K562 (cell line): ENCODE results near the gene ZNF35. TPM values are rescaled to one million over a fixed set of nuclear protein-coding genes. Genes with fewer than 3 reads are reported as not detected.

ENCODE experiments used
- ARID3A ChIP-seq: IDR thresholded peaks from 2 replicates; pipeline ENCODE4 v1.6.1; 2012; ENCODE audit warnings: low read depth, low read length, improper control_type of control experiment, borderline replicate concordance
- ATF7 ChIP-seq: fragments of 450-650 bp; IDR thresholded peaks from 2 replicates; pipeline ENCODE4 v1.7.1; 2014; ENCODE audit warnings: mild to moderate bottlenecking, moderate library complexity
- CHD7 ChIP-seq: fragments of 200-600 bp; sonication (generic); IDR thresholded peaks from one replicate; pipeline ENCODE4 v1.6.1; 2012; ENCODE audit warnings: mild to moderate bottlenecking, low read depth, low read length, inconsistent platforms
- EZH2 ChIP-seq: IDR thresholded peaks from 2 replicates; pipeline ENCODE4 v1.6.1; 2012; ENCODE audit warnings: low read depth, mild to moderate bottlenecking, inconsistent platforms, low read length, borderline replicate concordance
- GTF2B ChIP-seq: IDR thresholded peaks from 2 replicates; pipeline ENCODE4 v1.6.1; 2011; ENCODE audit not compliant: insufficient read length; ENCODE audit errors: extremely low read depth
- MAFK ChIP-seq: IDR thresholded peaks from 2 replicates; pipeline ENCODE4 v1.6.1; 2011; ENCODE audit warnings: low read length, improper control_type of control experiment
- SMC3 ChIP-seq: conservative IDR thresholded peaks from 2 replicates; pipeline ENCODE4 v1.6.1; 2011; ENCODE audit warnings: low read depth, low read length, improper control_type of control experiment; ENCODE audit not compliant: insufficient read depth
- SREBF1 ChIP-seq: fragments of 150-350 bp; IDR thresholded peaks from 2 replicates; pipeline ENCODE4 v1.6.1; 2014; ENCODE audit warnings: antibody characterized with exemption, low read depth, low read length, borderline replicate concordance
- SRSF3 ChIP-seq: fragments of 200-400 bp; formaldehyde crosslinking; IDR thresholded peaks from 2 replicates; pipeline ENCODE4 v1.6.1; 2016; ENCODE audit warnings: mild to moderate bottlenecking, low read length, moderate library complexity; ENCODE audit not compliant: insufficient read depth
- USF2 ChIP-seq: sonication (generic); formaldehyde crosslinking; IDR thresholded peaks from 2 replicates; pipeline ENCODE4 v1.5.0; 2020; ENCODE audit warnings: missing genetic modification reagents
- ZNF140 ChIP-seq: fragments of 250-450 bp; sonication (Bioruptor Pico); IDR thresholded peaks from 2 replicates; pipeline ENCODE4 v1.8.0; 2021; ENCODE audit warnings: moderate library complexity, mild to moderate bottlenecking, inconsistent platforms
- ZNF274 ChIP-seq: IDR thresholded peaks from 2 replicates; pipeline ENCODE4 v1.6.1; 2011; ENCODE audit warnings: low read depth, mild to moderate bottlenecking, low read length, moderate library complexity, borderline replicate concordance
- ZNF431 ChIP-seq: sonication (generic); formaldehyde crosslinking; IDR thresholded peaks from 2 replicates; pipeline ENCODE4 v1.8.0; 2022; ENCODE audit warnings: mild to moderate bottlenecking, missing genetic modification reagents
- polyA plus RNA-seq, 8 experiments: library from polyadenylated mRNA; depleted of rRNA in 4 of 8; stranded (reverse) in 5 of 8; unstranded in 3 of 8; fragments of >200 nt; fragmentation: Nextera tagmentation in 2 of 8; fragmentation: Illumina TruSeq in 1 of 8; extraction: Ambion mirVana in 2 of 8; extraction: Trizol in 1 of 8; gene quantifications; 2 replicates each; pipeline versions ENCODE4 v1.2.1 to v1.2.3, GENCODE V29; 2011 to 2014; ENCODE audit warnings: inconsistent platforms in 1 of 8, missing spikeins in 1 of 8
- total RNA-seq, 7 experiments: library from RNA; depleted of rRNA in 6 of 7; stranded (reverse); fragments of >200 nt in 6 of 7; fragmentation: Illumina TruSeq in 2 of 7; extraction: Trizol in 2 of 7; gene quantifications; 2 replicates each; pipeline versions ENCODE4 v1.2.1 to v1.2.3, GENCODE V29; 2011 to 2021; ENCODE audit warnings: low replicate concordance in 1 of 7

Gene ZNF35
- total and polyA plus RNA-seq, 9 of the 15 experiments (the other 6 are each of a cell fraction or from before 2014, with no cell fraction given): 8.0 to 18.2 (median 14.8) TPM

GRCh38 chr3:44624749-44625480, 23.6 kb upstream of the ZNF35 start, which contains the start of gene ZNF197 (continued):
- TF ChIP-seq CHD7 (no peak), USF2 (CRISPR knock-in tag) (no peak), ZNF431 (CRISPR knock-in tag) (no peak), SMC3 (no peak), SREBF1 (no peak), ZNF140 (no peak), ATF7 (peak; percentile 65), GTF2B (no peak), MAFK (no peak), SRSF3 (no peak), EZH2 (no peak), ZNF274 (no peak), ARID3A (no peak)
